Measurements from ENCODE around the gene JMY. TPM values are rescaled to one million over a fixed set of nuclear protein-coding genes. Genes with fewer than 3 reads are reported as not detected.

Gene JMY
- total and polyA plus RNA-seq, 2 donors (not counting 3 experiments of a cell fraction or from before 2014, with no cell fraction given) = 1.5 to 6.5 TPM

GRCh38 chr5:79267180-79267579, 31.2 kb downstream of the JMY start:
- Histone ChIP-seq H3K27ac (ENCODE audit: insufficient read depth, low read depth, low read length) (no peak overlapping the region), H3K27me3 (ENCODE audit: control insufficient read depth in 2 of 2, insufficient read depth in 2 of 2, low read length in 2 of 2) (no peaks in the 10 kb centered on the region), H3K9ac (replicated peaks; ENCODE audit: extremely low read depth, insufficient read depth, low read length) (no peak overlapping the region), H4K20me1 (replicated peaks; ENCODE audit: control insufficient read depth, extremely low read depth, insufficient read depth, low read length) (no peaks in the 10 kb centered on the region), H3K79me2 (ENCODE audit: control insufficient read depth, insufficient read depth, low read length) (no peaks in the 10 kb centered on the region), H3K9me3 (replicated peaks; ENCODE audit: control insufficient read depth, insufficient read depth, low read length) (no peaks in the 10 kb centered on the region), H3K4me3 (replicated peaks in 1 of 3; ENCODE audit: insufficient read depth in 1 of 3, low read depth in 1 of 3, low read length in 3 of 3) (no peak overlapping the region), H3K9me1 (replicated peaks; ENCODE audit: control insufficient read depth, extremely low read depth, insufficient read depth, low read length) (no peaks in the 10 kb centered on the region), H3K4me2 (ENCODE audit: insufficient read depth, low read length) (no peak overlapping the region), H2AFZ (ENCODE audit: low read depth, low read length) (no peak overlapping the region), H3K36me3 (ENCODE audit: control insufficient read depth in 2 of 2, extremely low read depth in 1 of 2, insufficient read depth in 2 of 2, low read length in 2 of 2) (no peaks in the 10 kb centered on the region), H3K4me1 (ENCODE audit: control insufficient read depth, extremely low read depth, insufficient read depth, low read length) (no peaks in the 10 kb centered on the region)
- dilution Hi-C loops (cut with MboI; ENCODE audit: extremely low pct_ligation_motif_present, low sequenced_read_pairs) = no loop called here
- intact Hi-C loops (cut with micrococcal nuclease) = no loop called here
- TF ChIP-seq POLR2A (IDR thresholded peaks at IDR 0.05; ENCODE audit: low read depth, low read length) (no peak), FOS (IDR thresholded peaks at IDR 0.05; ENCODE audit: borderline replicate concordance, insufficient read depth, low read length) (no peak), CTCF (IDR thresholded peaks at IDR 0.05; ENCODE audit: extremely low read depth in 1 of 2, insufficient read depth in 1 of 2, low read depth in 1 of 2, low read length in 2 of 2) (no peak), JUN (IDR thresholded peaks at IDR 0.05; ENCODE audit: borderline replicate concordance, insufficient read depth, insufficient read length, low read depth) (no peak), GATA2 (IDR thresholded peaks at IDR 0.05; ENCODE audit: insufficient read depth, insufficient read length, low read depth, low read length) (no peak), MAX (IDR thresholded peaks at IDR 0.05; ENCODE audit: insufficient read depth, insufficient read length) (no peak), EZH2 (IDR thresholded peaks at IDR 0.05; ENCODE audit: borderline replicate concordance, low read depth, low read length, severe bottlenecking) (no peak), POLR2AphosphoS5 (IDR thresholded peaks at IDR 0.05; ENCODE audit: insufficient read depth, low read depth, low read length) (no peak), MYC (IDR thresholded peaks at IDR 0.05; ENCODE audit: low read depth, low read length) (no peak)
- ChIA-PET CTCF (interaction anchor here (0.9 kb wide), 1 partner anchor 9 kb away, joined by 3 read pairs; no protein-coding TSS in a partner anchor), POLR2A (no interaction called here)
- no TSS peak for BruUV-seq (replicated peaks)
- DNase-seq (ENCODE audit: low read depth, low spot score) (no peak), FAIRE-seq (no peak)
